GM18505 (cell line): ENCODE data around the gene ADRA2A.

Experiments
- ATAC-seq: cut with Tn5 transposase; IDR thresholded peaks from one replicate; pipeline ENCODE4 v1.9.1; 2021; ENCODE audit not compliant: unreplicated experiment
- POLR2A ChIP-seq: IDR thresholded peaks from 4 replicates; pipeline ENCODE4 v1.6.1; 2011; ENCODE audit warnings: borderline replicate concordance; ENCODE audit not compliant: insufficient read depth, insufficient read length; ENCODE audit errors: extremely low read depth

The ADRA2A gene

GRCh38 chr10:111077785-111078504 is 1.1 kb downstream of the ADRA2A start:
- TF ChIP-seq POLR2A: no peak
- ATAC-seq: no peak

GRCh38 chr10:111078505-111079185 is 1.8 kb downstream of the ADRA2A start:
- no peak for ATAC-seq
- TF ChIP-seq POLR2A: no peak

GRCh38 chr10:111079241-111079760 is 2.5 kb downstream of the ADRA2A start:
- no peak for TF ChIP-seq POLR2A
- ATAC-seq: no peak

- no peak for ATAC-seq
- no peak for TF ChIP-seq POLR2A
Measured at GRCh38 chr10:111079781-111080180, 3.0 kb downstream of the ADRA2A start.

- no peak for TF ChIP-seq POLR2A
- no peak for ATAC-seq
Measured at GRCh38 chr10:111080224-111080623, 3.4 kb downstream of the ADRA2A start.

GRCh38 chr10:111081595-111081994 is 4.8 kb downstream of the ADRA2A start:
- no peak for ATAC-seq
- no peak for TF ChIP-seq POLR2A

- ATAC-seq: no peak
- no peak for TF ChIP-seq POLR2A
Measured at GRCh38 chr10:111082102-111082975, 5.5 kb downstream of the ADRA2A start.

- no peak for TF ChIP-seq POLR2A
- ATAC-seq: no peak
Measured at GRCh38 chr10:111083222-111084095, 6.6 kb downstream of the ADRA2A start.

- no peak for TF ChIP-seq POLR2A
- ATAC-seq: no peak
Measured at GRCh38 chr10:111084366-111085255, 7.8 kb downstream of the ADRA2A start.

- TF ChIP-seq POLR2A: no peak
- no peak for ATAC-seq
Measured at GRCh38 chr10:111085690-111086353, 9.0 kb downstream of the ADRA2A start.

GRCh38 chr10:111086574-111086973 is 9.7 kb downstream of the ADRA2A start:
- no peak for TF ChIP-seq POLR2A
- no peak for ATAC-seq
